RWPE2 (cell line): ENCODE measurements around the gene ANXA3.

Experiments used
- ATAC-seq: fragments of 200-7000 bp; cut with Tn5 transposase; 3 replicates; pipeline ENCODE4 v1.9.1; 2021; ENCODE audit warnings: low read depth
- DNase-seq: peaks from one replicate; pipeline ENCODE4 v3.0.0-alpha.2; 2020; ENCODE audit warnings: low spot score
- H3K27ac ChIP-seq: fragments of 450-650 bp; 2 replicates; pipeline ENCODE4 v1.5.1; 2017; ENCODE audit warnings: mild to moderate bottlenecking; ENCODE audit not compliant: poor library complexity, severe bottlenecking
- H3K27me3 ChIP-seq: fragments of 250-450 bp; sonication (Bioruptor Pico); 2 replicates; pipeline ENCODE4 v1.5.1; 2021; ENCODE audit warnings: mild to moderate bottlenecking, moderate library complexity; ENCODE audit not compliant: insufficient read depth, poor library complexity, severe bottlenecking
- H3K36me3 ChIP-seq: fragments of 250-450 bp; sonication (Bioruptor Pico); 2 replicates; pipeline ENCODE4 v1.5.1; 2020; ENCODE audit warnings: low read depth, mild to moderate bottlenecking, moderate library complexity
- H3K4me1 ChIP-seq: fragments of 250-450 bp; sonication (Bioruptor Pico); 2 replicates; pipeline ENCODE4 v1.5.1; 2021; ENCODE audit warnings: mild to moderate bottlenecking, moderate library complexity; ENCODE audit not compliant: insufficient read depth, poor library complexity, severe bottlenecking
- H3K4me3 ChIP-seq: fragments of 250-450 bp; sonication (Bioruptor Pico); 2 replicates; pipeline ENCODE4 v1.5.1; 2021; ENCODE audit warnings: mild to moderate bottlenecking, moderate library complexity; ENCODE audit not compliant: severe bottlenecking
- H3K9me3 ChIP-seq: fragments of 250-450 bp; sonication (Bioruptor Pico); 2 replicates; pipeline ENCODE4 v1.5.1; 2021; ENCODE audit warnings: mild to moderate bottlenecking, moderate library complexity; ENCODE audit not compliant: severe bottlenecking
- TF ChIP-seq, protein P1 (sequence below): fragments of 450-650 bp; IDR thresholded peaks from one replicate; pipeline ENCODE4 v1.5.1; 2017; ENCODE audit warnings: mild to moderate bottlenecking, moderate library complexity; ENCODE audit not compliant: poor library complexity, severe bottlenecking

The ANXA3 gene

DNA sequence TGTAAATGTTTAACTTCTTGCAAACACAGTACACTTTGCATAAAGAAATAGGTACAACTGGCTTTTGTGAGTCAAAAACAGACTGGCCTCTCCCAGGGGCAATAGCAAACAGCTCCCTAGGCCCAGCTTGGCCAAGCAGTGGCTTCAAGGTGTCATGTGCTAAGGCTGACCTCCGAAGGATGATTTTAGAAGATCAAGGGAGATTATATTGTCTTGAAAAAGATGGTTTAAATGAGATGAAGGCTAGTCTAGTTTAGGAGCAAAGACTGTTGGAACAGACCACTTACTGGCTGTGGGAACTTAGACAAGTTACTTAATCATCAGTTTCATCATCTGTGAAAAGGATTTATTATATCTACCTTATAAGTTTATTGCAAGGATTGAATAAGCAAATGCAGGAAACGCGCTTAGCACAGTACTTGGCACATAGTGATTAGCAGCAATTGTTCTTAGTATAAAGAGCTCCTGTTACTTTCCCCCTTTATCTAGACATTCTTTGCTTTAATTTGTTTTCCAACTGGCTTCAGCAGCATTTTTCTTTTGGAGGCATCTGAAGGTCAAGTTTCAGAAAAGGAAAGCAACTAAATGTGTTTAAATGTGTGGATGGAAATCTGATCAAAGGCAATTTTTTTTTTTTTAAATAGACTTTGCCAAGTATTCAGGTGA lies 17.2 kb downstream of the ANXA3 start:
- Histone ChIP-seq H3K4me1 (peaks cover 52% of the 10 kb centered on the region), H3K4me3 (no peak overlapping the region), H3K36me3 (peaks cover 57% of the 10 kb centered on the region), H3K27ac (peak overlapping the region; percentile 99), H3K27me3 (no peaks in the 10 kb centered on the region), H3K9me3 (no peaks in the 10 kb centered on the region)
- DNase-seq (no peak), ATAC-seq (no peak)
- TF ChIP-seq, protein P1, sequence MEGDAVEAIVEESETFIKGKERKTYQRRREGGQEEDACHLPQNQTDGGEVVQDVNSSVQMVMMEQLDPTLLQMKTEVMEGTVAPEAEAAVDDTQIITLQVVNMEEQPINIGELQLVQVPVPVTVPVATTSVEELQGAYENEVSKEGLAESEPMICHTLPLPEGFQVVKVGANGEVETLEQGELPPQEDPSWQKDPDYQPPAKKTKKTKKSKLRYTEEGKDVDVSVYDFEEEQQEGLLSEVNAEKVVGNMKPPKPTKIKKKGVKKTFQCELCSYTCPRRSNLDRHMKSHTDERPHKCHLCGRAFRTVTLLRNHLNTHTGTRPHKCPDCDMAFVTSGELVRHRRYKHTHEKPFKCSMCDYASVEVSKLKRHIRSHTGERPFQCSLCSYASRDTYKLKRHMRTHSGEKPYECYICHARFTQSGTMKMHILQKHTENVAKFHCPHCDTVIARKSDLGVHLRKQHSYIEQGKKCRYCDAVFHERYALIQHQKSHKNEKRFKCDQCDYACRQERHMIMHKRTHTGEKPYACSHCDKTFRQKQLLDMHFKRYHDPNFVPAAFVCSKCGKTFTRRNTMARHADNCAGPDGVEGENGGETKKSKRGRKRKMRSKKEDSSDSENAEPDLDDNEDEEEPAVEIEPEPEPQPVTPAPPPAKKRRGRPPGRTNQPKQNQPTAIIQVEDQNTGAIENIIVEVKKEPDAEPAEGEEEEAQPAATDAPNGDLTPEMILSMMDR = no peak

DNA sequence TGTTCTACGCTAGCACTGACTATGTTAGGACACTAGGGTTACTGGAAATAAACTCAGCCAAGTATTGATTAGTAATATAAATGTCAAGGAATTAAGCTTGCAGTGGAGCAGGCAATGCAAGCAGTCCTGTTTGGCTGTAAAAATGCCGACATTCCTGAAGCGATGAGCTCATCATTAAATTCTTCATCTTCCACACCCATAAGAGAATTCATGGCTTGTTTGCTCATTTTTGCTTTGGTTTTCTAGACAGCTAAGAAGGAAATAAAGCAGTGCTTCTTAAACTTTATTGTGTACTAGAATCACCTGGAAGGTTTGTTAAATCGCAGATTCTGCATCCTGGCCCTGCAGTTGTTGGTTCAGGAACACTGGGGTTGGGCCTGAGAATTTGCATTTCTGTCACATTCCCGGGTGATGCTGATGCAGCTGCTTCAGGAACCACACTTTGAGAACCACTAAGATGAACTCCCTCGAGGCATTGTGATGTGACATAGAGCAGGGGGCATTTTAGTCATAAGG lies 17.8 kb downstream of the ANXA3 start:
- peaks cover 50% of the 10 kb centered on the region for H3K4me1 ChIP-seq
- TF ChIP-seq, protein P1 = no peak
- H3K27ac ChIP-seq = peak overlapping the region; percentile 99
- H3K4me3 ChIP-seq = no peak overlapping the region
- peak; percentile 77 for ATAC-seq
- H3K27me3 ChIP-seq = no peaks in the 10 kb centered on the region
- H3K9me3 ChIP-seq = no peaks in the 10 kb centered on the region
- no peak for DNase-seq
- peaks cover 59% of the 10 kb centered on the region for H3K36me3 ChIP-seq

DNA sequence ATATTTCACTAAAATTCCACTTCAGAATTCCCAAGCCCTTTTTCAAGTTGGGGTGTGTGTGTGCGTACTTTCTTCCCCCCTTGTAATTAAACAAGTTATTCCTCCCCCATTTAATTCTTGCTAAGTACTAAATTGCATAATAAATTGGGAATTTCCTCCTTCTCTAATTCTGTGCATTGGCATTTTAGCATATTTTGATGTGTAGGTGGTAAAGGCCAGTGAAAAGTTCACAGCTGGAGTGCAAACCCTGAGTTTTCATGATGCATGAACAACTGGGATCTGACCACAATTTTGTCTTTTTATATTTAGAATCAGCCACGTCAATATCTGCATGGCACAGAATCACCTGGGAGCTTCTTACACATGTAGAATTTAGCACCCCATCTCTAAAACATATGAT lies 18.5 kb downstream of the ANXA3 start:
- no peaks in the 10 kb centered on the region for H3K27me3 ChIP-seq
- peaks cover 43% of the 10 kb centered on the region for H3K4me1 ChIP-seq
- no peak for DNase-seq
- no peak overlapping the region for H3K4me3 ChIP-seq
- no peak for ATAC-seq
- no peaks in the 10 kb centered on the region for H3K9me3 ChIP-seq
- H3K27ac ChIP-seq = peak overlapping the region; percentile 99
- TF ChIP-seq, protein P1 = no peak
- H3K36me3 ChIP-seq = peaks cover 62% of the 10 kb centered on the region

DNA sequence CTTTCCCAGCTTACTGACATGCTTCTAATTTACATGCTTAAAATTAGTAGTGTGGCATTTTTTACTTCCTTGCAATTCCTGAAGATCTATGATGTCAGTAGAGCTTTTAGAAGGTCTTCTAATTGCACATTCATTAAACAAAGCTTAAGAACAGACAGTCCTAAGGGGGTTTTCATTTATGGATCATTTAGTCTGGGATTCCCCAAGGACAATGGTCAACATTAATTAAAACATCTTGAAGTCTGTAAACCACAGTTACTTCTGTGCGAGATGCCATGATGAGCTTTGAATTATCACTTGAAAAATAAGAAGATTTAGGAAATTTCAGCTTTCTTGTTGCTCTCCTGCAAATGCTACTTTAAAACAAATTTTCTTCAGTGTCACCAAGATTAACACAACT lies 20.2 kb downstream of the ANXA3 start:
- no peak for DNase-seq

More for the DNA sequence above, 20.2 kb downstream of the ANXA3 start:
- ATAC-seq = no peak
- Histone ChIP-seq H3K27ac (no peak overlapping the region), H3K36me3 (peaks cover 74% of the 10 kb centered on the region), H3K9me3 (no peaks in the 10 kb centered on the region), H3K4me1 (peaks cover 27% of the 10 kb centered on the region), H3K4me3 (no peak overlapping the region), H3K27me3 (no peaks in the 10 kb centered on the region)
- TF ChIP-seq, protein P1 = no peak
